GM18951 (cell line): Measurements from ENCODE around the gene PPP1R3A.

ENCODE experiments used
- POLR2A ChIP-seq: IDR thresholded peaks from 4 replicates; pipeline ENCODE4 v1.6.1; 2011; ENCODE audit warnings: mild to moderate bottlenecking; ENCODE audit not compliant: insufficient read length, insufficient read depth; ENCODE audit errors: extremely low read depth
- in situ Hi-C: fragments of 300-500 bp; cut with MboI; formaldehyde crosslinking; loops from one replicate; pipeline ENCODE4 v1.12.0; 2022; ENCODE audit warnings: low sequenced_read_pairs, mixed read lengths, inconsistent platforms; ENCODE audit not compliant: unreplicated experiment

The PPP1R3A gene

GRCh38 chr7:113917840-113918239 is 969 bp downstream of the PPP1R3A start:
- TF ChIP-seq POLR2A = no peak
- in situ Hi-C loops = no loop called here

GRCh38 chr7:113915956-113916355 is 2.9 kb downstream of the PPP1R3A start:
- in situ Hi-C loops = no loop called here
- no peak for TF ChIP-seq POLR2A

- no peak for TF ChIP-seq POLR2A
- in situ Hi-C loops = no loop called here
These were observed 5.9 kb downstream of the PPP1R3A start for GRCh38 chr7:113912876-113913275.

GRCh38 chr7:113907617-113908016 is 11.2 kb downstream of the PPP1R3A start:
- in situ Hi-C loops = no loop called here
- TF ChIP-seq POLR2A = no peak

GRCh38 chr7:113904521-113904920 is 14.3 kb downstream of the PPP1R3A start:
- no peak for TF ChIP-seq POLR2A
- in situ Hi-C loops = no loop called here

- in situ Hi-C loops = no loop called here
These were observed 26.0 kb downstream of the PPP1R3A start for GRCh38 chr7:113892818-113893217.

GRCh38 chr7:113891828-113892227 is 27.0 kb downstream of the PPP1R3A start:
- no peak for TF ChIP-seq POLR2A
- in situ Hi-C loops = no loop called here

More at GRCh38 chr7:113892818-113893217, 26.0 kb downstream of the PPP1R3A start:
- TF ChIP-seq POLR2A = no peak

- in situ Hi-C loops = no loop called here
These were observed 27.8 kb downstream of the PPP1R3A start for GRCh38 chr7:113891031-113891350.

GRCh38 chr7:113890331-113891030 is 28.3 kb downstream of the PPP1R3A start:
- no peak for TF ChIP-seq POLR2A
- in situ Hi-C loops = no loop called here

More at GRCh38 chr7:113891031-113891350, 27.8 kb downstream of the PPP1R3A start:
- TF ChIP-seq POLR2A = no peak

- in situ Hi-C loops = no loop called here
- TF ChIP-seq POLR2A = no peak
These were observed 35.7 kb downstream of the PPP1R3A start for GRCh38 chr7:113883096-113883495.

- no peak for TF ChIP-seq POLR2A
- in situ Hi-C loops = no loop called here
These were observed 38.2 kb downstream of the PPP1R3A start for GRCh38 chr7:113880559-113880958.

- no peak for TF ChIP-seq POLR2A
- in situ Hi-C loops = no loop called here
These were observed 40.3 kb downstream of the PPP1R3A start for GRCh38 chr7:113878394-113878992.

- in situ Hi-C loops = no loop called here
- no peak for TF ChIP-seq POLR2A
These were observed 43.6 kb downstream of the PPP1R3A start for GRCh38 chr7:113875224-113875623.

GRCh38 chr7:113873554-113874151 is 45.2 kb downstream of the PPP1R3A start:
- in situ Hi-C loops = no loop called here
- TF ChIP-seq POLR2A = no peak
